IMR-90 (cell line): ENCODE measurements around the gene DNAJA4. TPM values are rescaled to one million over a fixed set of nuclear protein-coding genes. Genes with fewer than 3 reads are reported as not detected.

Source experiments
- ATAC-seq: fragments of 200-7000 bp; cut with Tn5 transposase; 2 replicates; pipeline ENCODE4 v1.9.1; 2020; ENCODE audit warnings: low read depth, mild to moderate bottlenecking, moderate library complexity
- BruUV-seq: library from RNA; stranded (reverse); fragments of 400-500 nt; replicated peaks from 2 replicates; lab custom pipeline; 2021; lab: Mats Ljungman, UMichigan
- CTCF ChIA-PET: fragments of 300-600 bp; formaldehyde crosslinking; extraction: SDS; loops from one replicate; lab custom pipeline; 2021; ENCODE audit warnings: antibody characterized with exemption; lab: Yijun Ruan, JAX
- POLR2A ChIA-PET: fragments of 300-600 bp; sonication (Branson Sonifier 250); formaldehyde crosslinking; loops from one replicate; lab custom pipeline; 2022; ENCODE audit warnings: antibody characterized with exemption; ENCODE audit not compliant: unreplicated experiment; lab: Charles Lee
- DNase-seq: peaks from one replicate; pipeline ENCODE4 v3.0.0; 2013
- H2AFZ ChIP-seq: replicated peaks from 2 replicates; pipeline ENCODE3; 2013; ENCODE audit warnings: low read length, mild to moderate bottlenecking; ENCODE audit not compliant: poor library complexity
- H2AK5ac ChIP-seq: 2 replicates; pipeline ENCODE4 v1.6.1; 2013; ENCODE audit warnings: low read depth, low read length, inconsistent platforms
- H2AK9ac ChIP-seq: replicated peaks from 2 replicates; pipeline ENCODE3; 2013; ENCODE audit warnings: mild to moderate bottlenecking, low read depth, low read length, moderate library complexity; ENCODE audit not compliant: poor library complexity
- H2BK120ac ChIP-seq: 2 replicates; pipeline ENCODE4 v1.6.1; 2013; ENCODE audit warnings: low read depth, low read length, inconsistent platforms
- H2BK15ac ChIP-seq: 3 replicates; pipeline ENCODE4 v1.6.1; 2013; ENCODE audit warnings: low read depth, low read length, inconsistent platforms
- H2BK20ac ChIP-seq: 2 replicates; pipeline ENCODE4 v1.6.1; 2013; ENCODE audit warnings: low read depth, mild to moderate bottlenecking, inconsistent platforms, low read length, moderate library complexity
- H2BK5ac ChIP-seq: 2 replicates; pipeline ENCODE4 v1.6.1; 2013; ENCODE audit warnings: mild to moderate bottlenecking, low read depth, low read length, inconsistent platforms; ENCODE audit not compliant: poor library complexity, severe bottlenecking
- H3K14ac ChIP-seq: replicated peaks from 2 replicates; pipeline ENCODE4 v1.6.1; 2013; ENCODE audit warnings: low read depth, low read length, inconsistent platforms
- H3K18ac ChIP-seq: 2 replicates; pipeline ENCODE4 v1.6.1; 2013; ENCODE audit warnings: low read depth, low read length, control low read depth
- H3K23ac ChIP-seq: 2 replicates; pipeline ENCODE4 v1.6.1; 2013; ENCODE audit warnings: low read depth, low read length, inconsistent platforms
- H3K27ac ChIP-seq: 2 replicates; pipeline ENCODE4 v1.5.1; 2013; ENCODE audit warnings: mild to moderate bottlenecking, control low read depth, low read length; ENCODE audit not compliant: insufficient read depth
- H3K27me3 ChIP-seq: 2 replicates; pipeline ENCODE4 v1.6.1; 2013; ENCODE audit warnings: low read length; ENCODE audit not compliant: control insufficient read depth, insufficient read depth
- H3K36me3 ChIP-seq: 2 replicates; pipeline ENCODE4 v1.6.1; 2013; ENCODE audit warnings: low read length, mixed read lengths; ENCODE audit not compliant: control insufficient read depth, insufficient read depth
- H3K4ac ChIP-seq: 2 replicates; pipeline ENCODE4 v1.6.1; 2013; ENCODE audit warnings: low read depth, low read length, inconsistent platforms
- H3K4me1 ChIP-seq: 2 replicates; pipeline ENCODE4 v1.6.1; 2013; ENCODE audit warnings: low read length, mixed read lengths; ENCODE audit not compliant: control insufficient read depth, insufficient read depth
- H3K4me2 ChIP-seq: 2 replicates; pipeline ENCODE4 v1.6.1; 2013; ENCODE audit warnings: low read depth, mild to moderate bottlenecking, control low read depth, low read length, moderate library complexity
- H3K4me3 ChIP-seq: 2 replicates; pipeline ENCODE4 v1.5.1; 2013; ENCODE audit warnings: low read depth, mild to moderate bottlenecking, control low read depth, low read length, moderate library complexity; ENCODE audit not compliant: insufficient read depth
- H3K56ac ChIP-seq: 2 replicates; pipeline ENCODE4 v1.6.1; 2013; ENCODE audit warnings: low read length, inconsistent platforms; ENCODE audit not compliant: insufficient read depth; ENCODE audit errors: extremely low read depth
- H3K79me1 ChIP-seq, 2 experiments: 2 replicates each; pipeline ENCODE4 v1.6.1; 2013; ENCODE audit warnings: low read length in 2 of 2, inconsistent platforms in 1 of 2, low read depth in 1 of 2
- H3K9ac ChIP-seq: 2 replicates; pipeline ENCODE4 v1.6.1; 2013; ENCODE audit warnings: low read depth, low read length, control low read depth
- H3K9me1 ChIP-seq: 2 replicates; pipeline ENCODE4 v1.6.1; 2013; ENCODE audit warnings: low read length, inconsistent platforms; ENCODE audit not compliant: insufficient read depth
- H3K9me3 ChIP-seq: 2 replicates; pipeline ENCODE4 v1.6.1; 2013; ENCODE audit warnings: low read length; ENCODE audit not compliant: control insufficient read depth, insufficient read depth
- H4K20me1 ChIP-seq: 2 replicates; pipeline ENCODE4 v1.6.1; 2013; ENCODE audit warnings: low read length, inconsistent platforms; ENCODE audit not compliant: insufficient read depth
- H4K5ac ChIP-seq: 2 replicates; pipeline ENCODE4 v1.6.1; 2013; ENCODE audit warnings: mild to moderate bottlenecking, low read depth, low read length, control low read depth
- H4K8ac ChIP-seq, 2 experiments: 2 replicates each; pipeline ENCODE4 v1.6.1; 2013; ENCODE audit warnings: low read depth in 2 of 2, low read length in 2 of 2, control low read depth in 1 of 2, inconsistent platforms in 1 of 2
- H4K91ac ChIP-seq: 2 replicates; pipeline ENCODE4 v1.6.1; 2013; ENCODE audit warnings: low read depth, low read length, inconsistent platforms; ENCODE audit not compliant: insufficient read depth
- CTCF ChIP-seq: conservative IDR thresholded peaks from 2 replicates; pipeline ENCODE4 v1.5.1; 2012; ENCODE audit warnings: mild to moderate bottlenecking, low read depth, low read length, improper control_type of control experiment
- MAZ ChIP-seq: IDR thresholded peaks from 2 replicates; pipeline ENCODE4 v1.6.1; 2012; ENCODE audit warnings: low read depth, mild to moderate bottlenecking, low read length, improper control_type of control experiment, moderate library complexity, borderline replicate concordance
- MXI1 ChIP-seq: IDR thresholded peaks from 2 replicates; pipeline ENCODE4 v1.6.1; 2012; ENCODE audit warnings: low read depth, mild to moderate bottlenecking, low read length, moderate library complexity, borderline replicate concordance
- POLR2A ChIP-seq: IDR thresholded peaks from 2 replicates; pipeline ENCODE4 v1.6.1; 2012; ENCODE audit warnings: mild to moderate bottlenecking, low read depth, low read length
- RAD21 ChIP-seq: IDR thresholded peaks from 2 replicates; pipeline ENCODE4 v1.6.1; 2012; ENCODE audit warnings: low read length, improper control_type of control experiment
- RFX5 ChIP-seq: IDR thresholded peaks from 2 replicates; pipeline ENCODE4 v1.8.0; 2012; ENCODE audit warnings: low read depth, mild to moderate bottlenecking, low read length, moderate library complexity
- WGBS, 2 experiments: methylation state at CpG; one replicate each; pipeline versions ENCODE4 v1.1.5 to v1.1.7; 2013; ENCODE audit warnings: missing lambda C conversion rate in 2 of 2; ENCODE audit not compliant: insufficient read length in 1 of 2; ENCODE audit errors: extremely low coverage in 2 of 2; 5-methylcytosine and 5-hydroxymethylcytosine counted together
- dilution Hi-C: fragments of 300-500 bp; cut with HindIII; formaldehyde crosslinking; loops from one replicate; pipeline ENCODE4 v1.14.3; 2018; ENCODE audit warnings: low sequenced_read_pairs; ENCODE audit not compliant: unreplicated experiment
- in situ Hi-C: fragments of 300-500 bp; cut with MboI; formaldehyde crosslinking; loops from 3 replicates; pipeline ENCODE4 v1.14.3; 2019; ENCODE audit warnings: low sequenced_read_pairs, inconsistent platforms, mixed read lengths
- intact Hi-C: fragments of 100-400 bp; cut with micrococcal nuclease; formaldehyde crosslinking; loops from 2 replicates; pipeline ENCODE4 v1.10.0; 2022
- polyA plus RNA-seq, 3 experiments: library from polyadenylated mRNA; depleted of rRNA; stranded (reverse); fragments of >200 nt; gene quantifications; 2 replicates each; pipeline ENCODE4 v1.2.3, GENCODE V29; 2012; ENCODE audit warnings: low replicate concordance in 1 of 3
- total RNA-seq: library from RNA; depleted of rRNA; stranded (reverse); fragments of >200 nt; gene quantifications from 2 replicates; pipeline ENCODE4 v1.2.3, GENCODE V29; 2012

DNAJA4 gene
- total and polyA plus RNA-seq, 2 of the 4 experiments (the other 2 are of a cell fraction) = 0.18 to 0.32 TPM

DNA sequence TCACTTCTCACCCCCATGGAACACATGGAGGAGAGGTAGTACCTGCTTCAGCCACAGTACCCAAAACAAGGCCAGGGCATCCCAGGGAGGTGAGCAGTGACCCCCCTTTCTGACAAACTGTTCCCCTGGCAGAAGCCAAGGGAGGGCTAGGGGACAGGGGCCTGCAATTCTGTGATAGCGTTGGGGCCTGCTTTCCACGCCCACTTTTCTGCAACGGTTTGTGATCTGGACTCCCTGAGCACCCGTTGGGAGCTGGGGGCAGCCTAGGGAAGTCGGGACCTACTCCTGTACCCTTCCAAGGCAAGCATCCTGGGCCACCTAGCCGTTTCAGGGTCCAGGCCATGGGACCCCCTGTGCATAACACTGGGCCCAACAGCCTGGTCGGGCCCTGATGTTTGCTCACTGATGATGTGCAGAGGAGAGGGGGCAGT lies 996 bp upstream of the DNAJA4 start:
- no peak for ATAC-seq
- H2BK15ac ChIP-seq = no peak overlapping the region
- no peaks in the 10 kb centered on the region for H3K9me3 ChIP-seq
- no peak overlapping the region for H4K8ac ChIP-seq
- intact Hi-C loops (no loop called here), dilution Hi-C loops (no loop called here), in situ Hi-C loops (no loop called here)
- no peak overlapping the region for H3K14ac ChIP-seq
- no peak for TF ChIP-seq RAD21
- TF ChIP-seq MXI1 = no peak
- TF ChIP-seq MAZ = no peak
- no peak for TF ChIP-seq CTCF
- TF ChIP-seq POLR2A = no peak
- no peak for TF ChIP-seq RFX5
- no peak overlapping the region for H2AFZ ChIP-seq
- H4K91ac ChIP-seq = no peak overlapping the region
- no peaks in the 10 kb centered on the region for H3K79me1 ChIP-seq
- no peaks in the 10 kb centered on the region for H4K20me1 ChIP-seq
- 0 out of 2 replicates have a peak, but pooled peaks cover 3% of the 10 kb centered on the region for H3K9me1 ChIP-seq
- H2BK5ac ChIP-seq = no peak overlapping the region
- peaks cover 7% of the 10 kb centered on the region for H3K4me1 ChIP-seq
- no peak overlapping the region for H3K27ac ChIP-seq
- H3K18ac ChIP-seq = no peak overlapping the region
- H3K4ac ChIP-seq = no peak overlapping the region
- BruUV-seq = no TSS peak
- H3K56ac ChIP-seq = no peak overlapping the region
- H3K4me3 ChIP-seq = no peak overlapping the region
- H3K4me2 ChIP-seq = no peak overlapping the region
- no peak overlapping the region for H2BK120ac ChIP-seq
- H3K9ac ChIP-seq = no peak overlapping the region
- DNase-seq = no peak
- H2AK5ac ChIP-seq = no peak overlapping the region
- WGBS, 2 experiments = 92% methylated on average over 4 of the region's 7 CpGs; no CpG with 5 or more reads in 1 of the 2 experiments
- CTCF ChIA-PET = no interaction called here
- POLR2A ChIA-PET = no interaction called here
- no peak overlapping the region for H4K5ac ChIP-seq
- H2AK9ac ChIP-seq = no peak overlapping the region
- H2BK20ac ChIP-seq = no peak overlapping the region
- H3K23ac ChIP-seq = no peak overlapping the region
- H3K27me3 ChIP-seq = peaks cover 20% of the 10 kb centered on the region; the same call in 1 of the 2 replicates
- H3K36me3 ChIP-seq = no peaks in the 10 kb centered on the region
